Neural crest cell (in vitro differentiated cells): ENCODE data around the gene NINJ2. TPM values are rescaled to one million over a fixed set of nuclear protein-coding genes. Genes with fewer than 3 reads are reported as not detected.
"Not testable (repeated sequence)": the region's sequence is repeated elsewhere in the genome, so short reads cannot be mapped to it uniquely, and the experiment has no call there.

Experiments used
- DNase-seq: peaks from one replicate; pipeline ENCODE4 v3.0.0; 2021; ENCODE audit warnings: low read depth, mixed read lengths, low spot score
- H3K27ac Mint-ChIP-seq: one replicate; pipeline ENCODE4 v1.8.0; 2021; ENCODE audit warnings: mild to moderate bottlenecking, mixed read lengths; ENCODE audit not compliant: unreplicated experiment
- H3K27me3 Mint-ChIP-seq: 2 replicates; pipeline ENCODE4 v1.8.0; 2021; ENCODE audit warnings: low read depth, mild to moderate bottlenecking, mixed read lengths
- H3K36me3 Mint-ChIP-seq: 2 replicates; pipeline ENCODE4 v1.8.0; 2021; ENCODE audit warnings: low read depth, mild to moderate bottlenecking, mixed read lengths
- H3K4me1 Mint-ChIP-seq: 2 replicates; pipeline ENCODE4 v1.8.0; 2021; ENCODE audit warnings: mixed read lengths
- H3K4me3 Mint-ChIP-seq: one replicate; pipeline ENCODE4 v1.8.0; 2021; ENCODE audit warnings: mild to moderate bottlenecking, mixed read lengths
- H3K9me3 Mint-ChIP-seq: 2 replicates; pipeline ENCODE4 v1.8.0; 2021; ENCODE audit warnings: mixed read lengths
- total RNA-seq: library from RNA; stranded (reverse); gene quantifications from 2 replicates; pipeline ENCODE4 v1.2.1, GENCODE V29; 2021
- TF ChIP-seq, protein P1 (sequence below): fragments of 200-600 bp; sonication (generic); conservative IDR thresholded peaks from 2 replicates; pipeline ENCODE4 v1.5.0; 2021; ENCODE audit warnings: antibody characterized with exemption, mild to moderate bottlenecking

NINJ2 gene
- total RNA-seq, 1 donor from 2014 or later, result 0.42 TPM

DNA sequence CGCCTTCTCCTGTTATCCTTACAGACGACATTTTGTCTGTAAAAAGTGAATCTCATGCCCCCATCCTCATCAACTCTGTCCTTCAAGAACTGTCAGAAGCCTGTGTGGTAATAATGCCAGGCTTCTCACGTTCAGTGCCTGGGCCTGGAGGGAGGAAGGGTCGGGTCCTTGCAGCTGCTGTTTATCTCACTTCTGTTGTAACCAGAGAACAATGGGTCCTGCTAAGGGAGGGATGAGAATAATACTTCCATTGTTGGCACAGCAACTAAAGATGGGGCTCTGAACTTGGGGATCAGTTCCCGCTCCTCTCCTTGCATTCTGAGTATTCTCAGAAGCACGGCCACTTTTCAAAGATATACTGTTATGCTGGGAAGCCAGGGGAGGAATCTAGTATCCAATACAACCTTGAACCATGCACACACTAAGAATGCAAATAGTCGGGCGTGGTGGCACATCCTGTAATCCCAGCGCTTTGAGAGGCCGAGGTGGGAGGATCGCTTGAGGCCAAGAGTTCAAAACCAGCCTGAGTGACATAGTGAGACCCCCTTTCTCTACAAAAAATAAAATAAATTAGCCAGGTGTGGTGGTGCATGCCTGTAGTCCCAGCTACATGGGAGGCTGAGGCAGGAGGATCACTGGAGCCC is 38.8 kb upstream of the NINJ2 start:
- TF ChIP-seq, protein P1, sequence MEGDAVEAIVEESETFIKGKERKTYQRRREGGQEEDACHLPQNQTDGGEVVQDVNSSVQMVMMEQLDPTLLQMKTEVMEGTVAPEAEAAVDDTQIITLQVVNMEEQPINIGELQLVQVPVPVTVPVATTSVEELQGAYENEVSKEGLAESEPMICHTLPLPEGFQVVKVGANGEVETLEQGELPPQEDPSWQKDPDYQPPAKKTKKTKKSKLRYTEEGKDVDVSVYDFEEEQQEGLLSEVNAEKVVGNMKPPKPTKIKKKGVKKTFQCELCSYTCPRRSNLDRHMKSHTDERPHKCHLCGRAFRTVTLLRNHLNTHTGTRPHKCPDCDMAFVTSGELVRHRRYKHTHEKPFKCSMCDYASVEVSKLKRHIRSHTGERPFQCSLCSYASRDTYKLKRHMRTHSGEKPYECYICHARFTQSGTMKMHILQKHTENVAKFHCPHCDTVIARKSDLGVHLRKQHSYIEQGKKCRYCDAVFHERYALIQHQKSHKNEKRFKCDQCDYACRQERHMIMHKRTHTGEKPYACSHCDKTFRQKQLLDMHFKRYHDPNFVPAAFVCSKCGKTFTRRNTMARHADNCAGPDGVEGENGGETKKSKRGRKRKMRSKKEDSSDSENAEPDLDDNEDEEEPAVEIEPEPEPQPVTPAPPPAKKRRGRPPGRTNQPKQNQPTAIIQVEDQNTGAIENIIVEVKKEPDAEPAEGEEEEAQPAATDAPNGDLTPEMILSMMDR, result no peak
- Mint-ChIP-seq H3K4me3 (no peak overlapping the region), H3K27me3 (no peaks in the 10 kb centered on the region)

DNA sequence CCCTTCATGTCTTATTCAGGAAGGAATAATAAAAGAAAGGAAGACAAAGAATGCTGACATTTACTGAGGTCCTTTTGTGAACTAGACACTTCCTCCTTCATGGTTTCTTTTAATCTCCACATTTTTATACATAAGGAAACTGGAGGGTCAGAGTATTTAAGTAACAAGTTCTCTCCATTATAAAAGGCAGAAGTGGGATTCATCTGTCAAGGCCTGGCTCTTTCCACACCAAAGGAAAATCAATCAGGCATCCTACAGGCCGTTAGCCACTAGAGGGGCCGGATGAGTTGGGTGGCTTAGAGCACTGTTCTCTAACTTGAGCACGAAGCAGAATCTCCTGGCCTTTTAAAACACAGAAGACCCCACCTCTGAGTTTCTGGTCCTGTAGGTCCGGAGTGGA is 36.8 kb upstream of the NINJ2 start:
- Mint-ChIP-seq H3K27ac (no peak overlapping the region), H3K36me3 (peaks cover 11% of the 10 kb centered on the region), H3K9me3 (peaks cover 7% of the 10 kb centered on the region), H3K4me3 (no peak overlapping the region), H3K4me1 (peaks cover 38% of the 10 kb centered on the region), H3K27me3 (no peaks in the 10 kb centered on the region)
- no peak for DNase-seq
- TF ChIP-seq, protein P1, result peak; percentile 24

More for the DNA sequence above, 38.8 kb upstream of the NINJ2 start:
- Mint-ChIP-seq H3K36me3 (peaks cover 3% of the 10 kb centered on the region), H3K9me3 (peaks cover 4% of the 10 kb centered on the region), H3K4me1 (peaks cover 30% of the 10 kb centered on the region), H3K27ac (peak overlapping the region; percentile 94)
- no peak for DNase-seq

GRCh38 chr12:698222-698621 is 35.0 kb upstream of the NINJ2 start:
- not testable (repeated sequence) for H3K27me3 Mint-ChIP-seq, H3K4me3 Mint-ChIP-seq, H3K27ac Mint-ChIP-seq, DNase-seq
- Mint-ChIP-seq H3K9me3 (peaks cover 11% of the 10 kb centered on the region), H3K36me3 (peaks cover 21% of the 10 kb centered on the region), H3K4me1 (peaks cover 48% of the 10 kb centered on the region)

GRCh38 chr12:697481-697880 is 34.2 kb upstream of the NINJ2 start:
- peaks cover 11% of the 10 kb centered on the region for H3K9me3 Mint-ChIP-seq

DNA sequence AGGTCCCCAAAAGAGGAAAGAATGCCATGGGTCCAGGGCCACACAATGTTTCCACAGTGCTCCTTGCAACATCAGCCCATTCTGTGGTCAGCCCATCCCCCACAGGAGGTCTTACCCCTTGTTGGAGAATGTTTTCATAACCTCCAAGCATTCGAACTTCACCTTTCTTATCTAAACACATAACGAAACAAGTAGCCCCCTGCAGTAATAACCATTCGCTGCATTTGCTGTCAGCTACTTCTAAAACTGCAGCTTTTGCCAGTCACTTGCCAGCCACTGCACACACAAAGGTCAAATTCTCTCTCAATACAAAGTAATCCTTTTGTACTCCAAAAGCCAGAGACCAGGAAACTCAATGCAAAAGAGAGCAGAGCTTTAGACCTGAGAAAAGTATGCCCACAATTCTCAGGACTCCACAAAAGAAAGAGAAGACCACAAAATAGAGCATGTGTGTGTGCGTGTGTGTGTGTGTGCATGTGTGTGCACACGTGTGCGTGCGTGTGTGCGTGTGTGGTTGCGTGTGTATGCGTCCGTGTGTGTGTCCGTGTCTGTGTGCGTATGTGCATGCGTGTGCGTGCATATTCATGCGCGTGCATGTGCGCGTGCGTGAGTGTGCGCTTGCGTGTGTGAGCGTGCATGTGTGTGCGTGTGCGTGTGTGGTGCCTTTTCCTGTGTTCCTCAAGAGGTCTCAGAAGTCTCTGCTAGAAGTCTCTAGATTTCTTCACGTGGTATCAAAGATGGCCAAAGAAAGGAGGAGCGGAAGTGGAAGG is 31.7 kb upstream of the NINJ2 start:
- DNase-seq, result no peak
- no peak overlapping the region for H3K27ac Mint-ChIP-seq
- H3K27me3 Mint-ChIP-seq, result no peaks in the 10 kb centered on the region
- H3K4me3 Mint-ChIP-seq, result no peak overlapping the region
- peaks cover 11% of the 10 kb centered on the region for H3K9me3 Mint-ChIP-seq
- peaks cover 27% of the 10 kb centered on the region for H3K4me1 Mint-ChIP-seq
- TF ChIP-seq, protein P1, result no peak
- peaks cover 21% of the 10 kb centered on the region for H3K36me3 Mint-ChIP-seq

More at GRCh38 chr12:697481-697880, 34.2 kb upstream of the NINJ2 start:
- Mint-ChIP-seq H3K27ac (no peak overlapping the region), H3K4me1 (peaks cover 42% of the 10 kb centered on the region), H3K27me3 (no peaks in the 10 kb centered on the region), H3K36me3 (peaks cover 21% of the 10 kb centered on the region), H3K4me3 (no peak overlapping the region)
- DNase-seq, result no peak
- TF ChIP-seq, protein P1, result no peak
